Measurements from ENCODE around the gene FAM20C.
"Not testable (repeated sequence)": the region's sequence is repeated elsewhere in the genome, so short reads cannot be mapped to it uniquely, and the experiment has no call there.

The FAM20C gene

DNA sequence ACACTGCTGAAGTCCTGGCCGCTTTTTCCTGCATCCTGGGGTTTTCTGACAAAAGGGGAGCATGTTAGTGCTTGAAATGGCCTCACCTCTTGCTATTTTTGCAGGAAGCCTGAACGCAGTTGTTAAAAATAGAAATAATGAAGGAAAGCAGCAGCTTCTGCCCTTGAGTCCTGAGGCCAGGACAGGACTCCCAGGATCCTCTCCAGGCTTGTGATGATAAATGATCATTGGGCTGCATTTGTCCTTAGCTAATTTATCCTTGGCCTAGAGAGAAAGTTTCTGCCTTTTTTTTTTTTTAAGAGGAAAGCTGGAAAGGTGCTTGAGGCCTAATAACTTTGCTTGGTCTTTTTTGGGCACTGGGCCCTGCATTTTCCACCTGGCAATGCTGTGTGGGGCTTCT, 17.7 kb upstream of the FAM20C start:
- no peak for DNase-seq

DNA sequence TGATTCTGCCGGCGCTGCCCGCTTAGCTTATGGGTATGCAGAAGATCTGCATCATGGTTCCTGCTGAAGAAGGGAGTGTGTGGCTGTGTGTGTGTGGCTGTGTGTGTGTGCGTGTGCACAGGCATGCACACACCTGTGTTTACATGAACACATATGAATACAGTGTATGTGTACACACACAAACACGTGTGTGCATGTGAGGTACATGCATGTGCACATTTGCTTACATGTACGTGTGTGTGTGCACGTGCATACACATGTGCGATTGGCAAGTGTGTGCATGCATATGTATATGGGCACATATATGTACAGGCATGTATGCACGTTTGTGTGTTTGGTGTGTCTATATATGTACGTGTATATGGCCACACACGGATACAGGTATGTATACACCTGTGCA, 16.4 kb upstream of the FAM20C start:
- DNase-seq: no peak

DNA sequence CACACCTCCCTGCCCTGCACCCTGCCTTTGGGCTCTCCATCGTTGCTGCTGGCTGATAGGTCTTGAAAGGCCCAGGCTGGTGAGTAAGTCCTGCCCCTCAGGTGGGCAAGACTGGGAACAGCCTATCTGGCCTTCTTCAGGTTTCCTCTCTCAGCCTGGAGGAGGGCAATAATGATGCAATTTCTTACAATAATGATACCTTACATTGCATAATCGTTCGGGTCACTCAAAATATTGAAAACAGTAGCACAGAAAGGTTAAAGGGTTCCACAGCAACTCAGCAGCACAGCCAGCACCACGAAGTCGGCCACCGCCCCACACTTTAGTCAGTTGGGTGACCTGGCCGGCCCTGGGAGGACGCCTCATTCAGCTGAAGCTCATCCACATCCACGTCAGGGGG, 16.0 kb upstream of the FAM20C start:
- DNase-seq: no peak

DNA sequence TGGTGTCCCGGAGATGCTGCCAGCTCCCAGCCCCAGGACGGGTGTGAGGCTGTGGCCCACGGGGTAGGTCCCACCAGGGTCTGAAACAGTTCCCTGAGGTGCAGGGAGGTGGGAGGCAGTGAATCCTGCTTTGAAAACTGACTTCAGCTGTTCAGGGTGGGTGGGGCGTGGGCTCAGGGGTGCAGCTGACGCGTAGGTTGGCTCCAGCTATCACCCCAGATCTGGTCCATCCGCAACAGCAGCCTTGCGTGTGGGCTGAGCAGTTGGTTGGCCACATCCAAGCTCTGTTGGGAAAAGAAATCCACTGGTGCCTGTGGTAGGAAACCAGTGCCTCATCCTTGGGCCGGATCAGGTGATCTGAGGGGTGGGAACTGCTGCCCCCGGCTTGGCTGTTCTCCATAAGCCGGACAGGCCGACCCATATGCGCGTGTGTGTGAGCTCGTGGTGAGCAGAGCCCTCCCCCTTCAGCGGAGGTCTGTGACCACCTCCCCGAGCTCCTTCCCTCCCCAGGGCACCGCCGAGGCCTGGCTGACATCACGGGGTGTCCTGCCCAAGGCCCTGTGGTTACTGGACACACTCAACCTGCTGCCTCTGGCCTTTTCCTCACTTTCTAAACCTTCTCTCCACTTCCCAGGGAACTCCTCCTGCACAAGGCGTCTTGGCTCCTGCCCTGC, 15.4 kb upstream of the FAM20C start:
- DNase-seq: no peak

DNA sequence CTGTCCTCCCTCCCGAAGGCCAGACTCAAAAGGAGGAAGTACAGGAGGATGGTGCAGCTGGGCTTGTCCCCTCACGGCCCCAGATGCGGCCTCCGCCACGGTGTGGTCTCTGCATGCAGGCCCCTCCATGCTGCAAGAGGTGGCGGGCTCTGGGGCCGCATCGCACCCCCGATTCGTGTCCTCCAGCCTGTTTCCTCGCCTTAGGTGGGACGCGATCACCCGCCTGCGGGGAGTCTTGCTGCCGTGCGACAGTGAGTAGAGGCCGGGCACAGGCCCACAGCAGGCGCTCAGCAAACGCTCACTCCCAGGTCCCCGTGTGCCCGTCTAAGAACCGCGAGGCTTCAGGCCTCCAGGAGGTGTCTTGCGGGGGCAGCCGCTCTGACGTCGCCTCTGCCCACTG, 13.9 kb upstream of the FAM20C start:
- DNase-seq: no peak

DNA sequence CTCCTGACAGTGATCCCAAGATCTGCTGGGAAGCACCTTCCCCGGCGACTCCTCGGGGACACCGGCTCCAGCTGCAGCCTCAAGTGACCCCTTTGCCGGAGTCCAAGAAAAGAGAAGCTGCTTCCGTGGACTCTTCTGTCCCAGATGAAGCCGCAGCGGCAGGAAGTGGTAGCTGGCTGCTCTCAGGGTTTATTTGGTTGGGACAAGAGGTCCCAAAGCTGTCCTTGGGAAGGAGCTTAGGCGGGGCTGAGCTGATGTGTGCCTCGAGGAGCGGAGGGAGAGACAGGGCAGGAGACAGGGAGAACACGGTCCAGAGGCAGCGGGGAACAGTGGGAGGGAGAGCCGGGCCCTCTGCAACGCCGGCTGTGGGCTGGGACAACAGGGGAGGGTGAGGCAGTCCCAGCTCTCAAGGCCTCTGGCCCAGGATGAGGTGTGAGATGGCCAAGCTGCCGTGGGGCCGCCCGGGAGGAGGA, 13.1 kb upstream of the FAM20C start:
- DNase-seq: no peak

DNA sequence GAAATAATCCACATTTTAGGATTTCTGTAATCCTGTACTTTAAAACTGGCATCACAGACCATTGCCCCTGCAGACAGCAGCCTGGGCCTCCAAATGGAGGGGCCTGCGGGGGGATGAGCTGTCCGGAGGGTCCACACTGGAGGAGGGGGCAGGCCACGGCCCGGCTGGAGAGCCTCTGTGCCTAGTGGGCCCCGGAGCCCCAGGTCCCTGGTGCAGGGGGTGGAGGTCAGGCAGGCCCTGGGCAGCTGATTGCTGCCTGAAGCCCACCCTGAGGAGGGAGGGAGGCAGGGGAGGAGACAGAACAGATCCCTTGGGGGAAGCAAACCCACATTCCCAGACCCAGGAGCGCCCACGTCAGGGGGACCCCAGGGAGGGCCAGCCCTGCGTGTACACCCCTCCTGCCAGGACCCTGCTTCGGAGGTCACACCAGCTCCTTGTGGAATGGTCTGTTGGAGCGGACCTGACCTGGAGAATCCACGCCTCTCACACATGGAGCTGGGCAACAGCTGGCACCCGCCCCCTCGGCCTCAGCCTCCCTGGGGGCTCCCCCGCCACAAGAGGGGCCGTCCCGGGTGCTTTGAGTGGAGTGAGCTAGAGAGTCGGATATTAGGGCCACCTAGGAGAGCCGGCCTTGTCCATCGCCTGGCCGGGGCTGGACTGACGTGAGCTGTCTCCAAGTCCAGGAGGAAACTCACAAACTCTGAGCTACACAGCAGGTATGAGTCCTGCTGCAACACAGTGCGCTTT, 12.2 kb upstream of the FAM20C start:
- no peak for DNase-seq

DNA sequence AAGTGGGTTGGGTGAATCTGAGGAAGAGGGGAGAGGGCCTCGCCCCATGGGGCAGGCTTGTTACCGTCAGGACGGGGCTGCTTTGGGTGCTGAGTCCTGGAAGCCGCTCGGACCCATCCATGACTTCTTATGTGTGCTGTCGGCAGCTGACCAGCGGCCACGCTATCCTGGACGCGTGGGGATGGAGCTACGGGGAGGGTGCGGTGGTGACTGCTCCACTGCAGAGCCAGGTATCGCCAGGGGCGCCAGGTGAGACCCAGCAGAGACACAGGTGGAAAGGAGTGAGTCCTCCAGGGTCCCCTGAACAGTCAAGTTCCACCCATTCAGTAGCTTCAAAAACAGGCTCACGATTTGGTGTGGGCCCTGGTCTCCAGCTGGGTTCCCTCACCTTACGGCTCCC, 10.6 kb upstream of the FAM20C start:
- no peak for DNase-seq

DNA sequence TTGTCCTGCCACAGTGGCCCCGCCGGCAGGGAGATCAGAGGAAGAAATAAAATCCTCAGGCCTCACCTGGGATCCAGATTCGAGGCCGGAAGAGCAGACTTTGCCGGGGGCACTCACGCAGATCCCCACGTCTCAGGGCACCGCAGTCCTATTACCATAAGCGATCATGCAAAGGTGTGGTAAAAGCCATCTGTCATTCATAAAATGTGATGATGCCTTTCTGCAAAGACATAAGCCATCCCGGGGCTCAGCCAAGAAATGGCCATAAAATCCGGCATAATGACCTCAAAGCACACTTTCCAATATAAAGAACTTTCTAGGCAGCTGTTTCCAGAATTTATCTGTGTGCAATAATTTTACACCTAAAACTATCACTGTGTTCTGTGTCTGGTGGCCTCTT, 9.9 kb upstream of the FAM20C start:
- not testable (repeated sequence) for DNase-seq

DNA sequence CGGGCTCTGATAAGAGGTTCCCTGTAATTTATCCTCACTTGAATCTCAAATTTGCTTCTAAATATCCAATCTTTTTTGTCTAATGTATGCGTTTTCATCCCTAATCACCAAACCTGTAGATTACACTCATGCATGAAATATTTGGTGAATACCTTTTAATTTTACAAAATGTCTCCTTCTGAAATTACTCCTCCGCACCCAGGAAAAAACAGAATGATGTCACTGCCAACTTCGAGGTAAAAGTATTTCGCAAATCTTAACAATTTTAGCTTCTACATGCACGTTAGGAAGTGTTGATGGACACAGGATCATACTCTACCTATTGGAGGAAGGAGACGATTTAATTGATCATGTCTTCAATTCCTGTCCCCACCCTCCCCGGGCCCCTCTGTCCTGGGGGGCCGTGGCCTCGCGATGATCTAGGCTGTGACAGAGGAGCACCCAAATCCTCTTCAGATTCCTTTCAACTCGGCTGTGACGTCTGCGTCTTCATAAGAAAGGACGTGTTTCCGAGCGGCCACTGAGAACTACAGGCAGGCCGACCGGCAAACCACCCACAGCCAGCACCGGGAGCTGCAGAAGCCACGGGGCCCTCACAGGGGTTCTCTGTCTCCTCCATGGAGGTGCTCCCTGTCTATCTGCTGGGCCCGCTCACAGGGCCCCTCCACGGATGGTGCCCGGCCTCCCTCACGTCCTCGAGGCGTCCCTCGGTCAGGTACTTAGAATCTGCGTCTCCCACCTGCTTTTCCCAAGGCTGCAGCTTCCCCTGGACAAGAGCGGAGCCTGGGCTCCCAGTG, 8.7 kb upstream of the FAM20C start:
- no peak for DNase-seq

DNA sequence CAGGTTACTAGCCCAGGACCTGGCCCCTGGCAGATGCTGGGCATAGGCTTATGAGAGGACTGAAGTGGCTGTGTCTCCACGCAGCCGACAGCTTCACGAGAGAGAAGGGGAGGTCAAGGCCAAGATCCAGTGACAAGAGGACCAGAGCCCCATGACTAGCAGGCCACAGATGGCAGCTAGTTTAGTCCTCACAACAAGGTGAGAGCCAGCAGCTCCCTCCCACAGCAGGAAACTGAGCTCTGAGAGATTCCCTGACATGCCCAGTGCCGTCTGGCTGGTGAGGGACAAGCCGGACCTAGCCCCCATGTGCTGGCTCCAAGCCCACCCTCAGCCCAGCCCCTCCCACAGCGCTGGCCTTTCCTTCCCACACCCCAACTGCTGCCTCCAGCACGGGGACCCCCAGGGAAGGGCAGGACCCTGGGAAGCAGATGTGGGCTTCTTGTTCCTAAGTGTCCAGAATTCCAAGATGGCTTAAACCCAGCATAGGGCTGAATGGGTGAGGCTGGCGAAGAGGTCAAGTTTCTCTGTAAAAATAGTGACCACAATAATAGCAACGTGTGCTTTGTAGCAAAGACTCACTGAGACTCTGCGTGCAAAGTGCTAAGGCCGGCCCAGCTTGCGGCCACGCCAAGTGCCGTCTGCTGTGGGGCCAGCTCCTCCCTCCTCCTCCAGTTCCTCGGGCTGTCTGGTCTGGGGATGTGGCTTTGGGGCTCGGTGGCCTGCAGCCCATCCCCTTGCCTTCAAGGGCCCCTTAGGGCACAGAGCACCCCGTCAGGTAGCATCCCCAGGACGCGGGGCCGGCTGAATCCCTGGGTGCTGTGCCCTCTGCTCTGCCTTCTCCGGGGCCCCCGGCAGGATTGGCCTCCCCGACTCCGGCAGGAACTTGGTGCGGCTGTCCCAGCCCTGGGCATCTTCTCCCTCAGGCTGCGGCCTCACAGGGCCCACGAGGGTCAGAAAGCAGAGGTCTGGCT, 7.8 kb upstream of the FAM20C start:
- no peak for DNase-seq

DNA sequence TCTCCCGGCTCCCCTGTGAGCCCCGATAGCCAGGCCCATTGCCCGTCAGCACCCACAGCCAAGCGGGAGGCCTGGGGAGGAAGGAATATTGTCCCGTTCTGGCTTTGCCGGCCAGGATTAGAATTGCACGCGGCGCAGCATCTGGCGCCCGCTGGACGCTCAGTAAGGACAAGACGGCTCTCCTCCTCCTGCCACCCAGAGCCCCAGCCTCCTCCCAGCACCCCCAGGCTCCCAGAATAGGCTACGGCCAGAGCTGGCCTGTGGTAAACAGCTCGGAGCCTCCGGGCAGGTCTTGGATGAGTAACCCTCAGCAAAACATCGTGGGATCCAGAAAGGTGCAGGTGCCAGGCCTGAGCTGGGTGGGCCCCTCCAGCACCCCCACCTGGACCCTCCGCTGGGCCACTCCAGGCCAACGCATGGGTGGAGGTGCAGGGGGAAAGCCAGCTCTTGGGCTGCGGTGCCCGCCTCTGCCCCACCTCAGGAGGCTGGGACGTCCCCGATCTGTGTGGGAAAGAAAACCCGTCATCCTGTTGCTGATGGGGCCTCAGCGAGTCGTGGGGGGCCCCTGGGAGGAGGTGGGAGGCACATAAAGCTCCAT, 5.8 kb upstream of the FAM20C start:
- DNase-seq: no peak

DNA sequence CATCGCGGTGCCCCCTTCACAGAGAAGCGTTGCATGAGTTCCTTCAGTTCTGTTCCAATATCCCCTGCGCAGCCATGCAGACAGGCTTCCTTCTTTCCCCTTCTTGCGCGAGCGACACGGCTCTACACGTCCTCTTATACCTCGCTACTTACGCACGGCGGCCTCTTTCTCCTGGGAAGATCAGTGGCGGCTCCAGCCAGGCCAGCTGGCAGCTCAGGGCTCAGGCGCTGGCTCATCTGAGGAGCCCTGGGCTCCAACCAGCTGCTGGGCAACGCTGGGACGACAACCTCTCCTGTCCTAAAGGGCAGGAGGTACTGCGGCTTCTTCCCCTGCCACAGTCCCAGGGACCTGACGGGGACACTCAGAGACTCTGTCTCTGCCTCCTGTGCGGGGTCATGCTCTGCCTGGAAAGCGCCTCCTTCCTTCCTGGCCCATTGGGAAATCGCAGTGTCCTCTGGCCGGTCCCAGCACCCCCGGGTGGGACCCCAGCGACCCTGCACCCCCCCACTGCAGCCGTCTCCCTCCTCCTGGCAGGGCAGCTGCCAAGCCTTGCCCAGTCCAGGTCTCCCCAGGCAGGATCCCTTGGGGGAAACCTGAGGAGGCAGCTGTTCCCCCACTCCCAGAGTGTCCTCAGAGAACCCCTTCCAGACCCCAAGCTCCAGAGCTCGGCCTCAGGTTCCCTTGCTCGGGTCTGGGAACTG, 5.0 kb upstream of the FAM20C start:
- peak; percentile 41 for DNase-seq

DNA sequence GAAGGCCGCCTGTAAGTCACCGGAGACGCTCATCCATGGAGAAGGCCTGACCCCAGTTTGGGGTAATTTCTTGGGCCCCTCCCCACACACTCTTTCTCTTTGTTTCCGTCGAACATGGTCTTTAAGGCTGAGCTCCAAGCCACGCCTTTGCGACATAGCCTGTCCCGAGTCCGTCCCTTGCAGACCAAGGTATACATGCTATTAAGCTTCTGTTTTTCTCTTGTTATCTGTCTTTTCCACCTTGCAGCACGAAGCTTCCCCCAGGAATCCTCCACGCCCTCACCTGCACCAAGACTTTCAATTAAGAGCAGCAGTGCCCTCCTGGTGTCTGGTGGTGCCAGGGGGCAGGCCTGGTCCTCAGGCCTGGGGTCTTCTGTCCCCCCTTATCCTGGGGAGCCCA, 4.2 kb upstream of the FAM20C start:
- DNase-seq: no peak

DNA sequence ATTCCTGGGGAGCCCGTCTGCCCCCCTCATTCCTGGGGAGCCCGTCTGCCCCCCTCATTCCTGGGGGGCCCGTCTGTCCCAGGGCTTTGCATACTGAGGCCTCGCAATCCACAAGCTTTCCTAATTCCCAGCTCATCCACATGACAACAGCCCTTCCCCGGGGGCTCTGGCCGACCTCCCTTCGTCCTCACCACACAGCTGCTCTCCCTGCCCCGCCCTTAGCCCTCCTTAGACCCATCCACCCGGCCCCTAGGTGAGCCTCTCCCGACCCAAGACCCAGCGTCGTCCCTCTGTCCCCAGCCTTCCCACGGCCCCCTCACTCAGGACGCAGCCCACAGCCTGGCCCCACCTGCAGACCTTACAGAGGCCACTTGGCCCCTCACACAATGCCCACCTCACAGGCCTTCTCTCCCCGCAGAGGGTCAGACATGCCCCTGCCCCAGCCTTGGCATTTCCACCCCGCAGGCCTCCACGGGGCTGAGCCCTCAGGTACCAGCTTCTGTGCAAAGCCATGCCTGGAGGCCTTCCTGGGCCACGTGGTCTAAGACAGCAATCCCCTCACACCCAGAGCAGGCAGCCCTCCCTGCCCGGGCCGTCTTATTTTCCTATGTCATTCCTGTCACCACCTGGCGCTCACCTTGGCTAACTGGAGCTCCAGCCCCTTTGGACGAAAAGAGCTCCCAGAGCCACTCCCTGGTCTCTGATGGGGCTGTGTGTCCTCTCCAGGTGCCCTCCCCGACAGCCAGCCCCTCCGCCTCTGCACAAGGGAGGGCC, 3.5 kb upstream of the FAM20C start:
- no peak for DNase-seq

DNA sequence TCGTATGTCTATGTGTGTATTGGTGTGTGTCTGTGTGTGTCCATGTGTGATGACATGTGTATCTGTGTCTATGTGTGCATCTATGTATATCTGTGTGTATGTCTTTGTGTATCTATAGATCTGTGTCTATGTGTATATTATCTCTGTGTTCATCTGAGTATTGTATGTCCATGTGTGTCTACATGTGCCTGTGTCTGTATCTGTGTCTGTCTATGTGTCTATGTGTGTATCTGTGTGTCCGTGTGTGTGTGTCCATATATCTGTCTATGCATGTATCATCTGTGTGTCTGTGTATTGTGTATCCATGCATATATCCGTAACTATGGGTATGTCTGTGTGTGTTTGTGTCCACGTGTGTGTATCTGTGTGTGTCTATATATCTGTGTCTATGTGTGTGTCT, 2.7 kb upstream of the FAM20C start:
- no peak for DNase-seq

DNA sequence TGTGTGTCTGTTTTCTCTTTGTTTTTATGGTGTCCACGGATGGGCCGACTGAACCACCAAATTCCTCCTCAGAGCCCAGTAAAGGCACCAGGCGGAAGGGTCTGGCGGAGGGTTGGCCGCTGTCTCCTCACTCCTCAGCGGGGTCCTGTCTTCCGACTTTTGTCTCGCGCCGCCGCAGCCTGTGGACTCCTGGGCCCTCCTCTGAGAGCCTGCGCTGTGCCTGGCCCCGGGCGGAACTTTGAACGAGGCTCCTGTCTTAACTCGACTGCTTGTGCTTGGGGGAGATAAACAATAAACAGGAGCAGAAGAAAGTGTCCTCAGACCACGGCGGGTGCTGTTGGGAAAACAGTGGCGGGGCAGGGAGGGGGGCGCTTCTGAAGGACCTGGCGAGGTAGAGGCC, 2.2 kb upstream of the FAM20C start:
- DNase-seq: no peak

DNA sequence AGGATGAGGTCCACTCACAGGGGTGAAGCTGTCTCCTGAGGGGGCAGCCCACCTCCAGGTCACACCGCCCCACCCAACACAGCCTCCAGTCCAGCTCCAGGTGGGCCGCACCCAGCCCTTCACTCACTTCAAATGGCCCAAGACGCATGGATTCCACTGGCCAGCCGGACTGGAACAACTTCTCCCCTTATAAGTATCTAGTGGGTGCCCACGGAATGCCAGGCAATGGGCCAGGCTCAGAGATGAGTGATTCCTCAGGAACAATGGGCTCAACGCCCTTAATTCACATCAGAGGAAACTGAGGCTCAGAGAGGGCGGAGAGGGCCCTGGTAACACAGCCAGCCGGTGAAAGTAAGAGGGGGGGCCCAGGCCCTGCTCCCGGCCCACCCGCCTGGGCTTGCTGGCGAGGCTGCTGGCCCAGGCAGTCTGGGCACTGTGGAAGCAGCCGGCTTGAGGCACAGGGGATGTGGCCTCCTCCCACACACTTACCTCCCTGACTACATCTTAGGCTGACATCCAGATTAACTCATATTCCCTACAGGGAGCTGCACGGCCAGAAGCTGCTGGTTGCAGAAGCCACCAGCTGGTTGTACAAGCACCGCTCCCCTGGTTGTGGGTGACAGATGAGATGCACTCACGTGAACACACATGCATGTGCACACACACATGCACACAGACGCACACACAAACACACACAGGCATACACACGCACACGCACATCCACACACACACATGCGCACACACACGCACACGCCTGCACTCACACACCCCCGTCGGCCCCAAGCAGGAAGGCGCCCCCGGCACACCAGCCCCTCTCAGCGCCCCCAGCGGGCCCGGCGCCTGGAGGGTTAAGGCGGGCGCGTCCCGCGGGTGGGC, 1.0 kb upstream of the FAM20C start:
- DNase-seq: peak; percentile 67

DNA sequence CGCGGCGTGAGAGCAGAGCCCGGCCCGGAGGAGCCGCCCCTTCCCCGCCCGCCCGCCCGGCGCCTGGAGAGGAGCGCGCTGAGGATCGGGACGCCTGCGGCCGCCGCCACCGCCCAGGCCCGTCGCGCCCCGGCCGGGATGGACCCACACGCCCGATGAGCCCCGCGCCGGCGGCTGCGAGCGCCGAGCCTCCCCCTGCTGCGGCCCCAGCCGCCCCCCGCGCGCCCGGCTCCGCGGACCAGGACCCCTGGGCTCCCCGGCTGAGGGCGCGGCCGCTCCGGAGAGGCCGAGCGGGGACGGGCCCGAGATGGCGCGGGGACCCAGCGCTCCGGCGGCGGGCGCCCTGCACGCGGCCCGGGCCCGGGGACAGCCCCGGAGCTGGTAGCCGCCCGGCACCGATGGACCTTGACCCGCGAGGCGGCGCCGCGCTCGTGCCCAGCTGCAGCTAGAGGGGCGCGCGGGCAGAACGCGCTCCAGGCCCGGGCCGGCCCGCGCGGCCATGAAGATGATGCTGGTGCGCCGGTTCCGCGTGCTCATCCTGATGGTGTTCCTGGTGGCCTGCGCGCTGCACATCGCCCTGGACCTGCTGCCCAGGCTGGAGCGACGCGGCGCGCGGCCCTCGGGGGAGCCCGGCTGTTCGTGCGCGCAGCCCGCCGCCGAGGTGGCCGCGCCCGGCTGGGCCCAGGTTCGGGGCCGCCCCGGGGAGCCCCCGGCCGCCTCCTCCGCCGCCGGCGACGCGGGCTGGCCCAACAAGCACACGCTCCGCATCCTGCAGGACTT, 520 bp downstream of the FAM20C start:
- DNase-seq: peak; percentile 41

All from suppressor macrophage treated with lipopolysaccharide for 4 hours (primary cell).